Activated CD8-positive, alpha-beta memory T cell treated with anti-CD3 and anti-CD28 coated beads, Interleukin-2, amount 50 U/mL, for 1 hour (primary cell): ENCODE data around the gene LRRC37A3.
"Not testable (repeated sequence)": the region's sequence is repeated elsewhere in the genome, so short reads cannot be mapped to it uniquely, and the experiment has no call there.

Experiments
- DNase-seq: peaks from one replicate; pipeline ENCODE4 v3.0.0-alpha.2; 2020; ENCODE audit errors: extremely low read depth

LRRC37A3 gene

GRCh38 chr17:64926430-64926829, 7.2 kb upstream of the LRRC37A3 start:
- DNase-seq = not testable (repeated sequence)

GRCh38 chr17:64925244-64925643, 6.0 kb upstream of the LRRC37A3 start:
- not testable (repeated sequence) for DNase-seq

- DNase-seq = not testable (repeated sequence)
Observed at GRCh38 chr17:64923051-64923568, 3.8 kb upstream of the LRRC37A3 start.

- DNase-seq = no peak
Observed at GRCh38 chr17:64920419-64921172, 1.3 kb upstream of the LRRC37A3 start.

GRCh38 chr17:64920026-64920418, 744 bp upstream of the LRRC37A3 start:
- no peak for DNase-seq

- not testable (repeated sequence) for DNase-seq
Observed at GRCh38 chr17:64918842-64919288, 413 bp downstream of the LRRC37A3 start.

- DNase-seq = not testable (repeated sequence)
Observed at GRCh38 chr17:64917540-64917939, 1.7 kb downstream of the LRRC37A3 start.

GRCh38 chr17:64915244-64915643, 4.0 kb downstream of the LRRC37A3 start:
- DNase-seq = not testable (repeated sequence)

- DNase-seq = not testable (repeated sequence)
Observed at GRCh38 chr17:64910191-64910514, 9.1 kb downstream of the LRRC37A3 start.

- DNase-seq = not testable (repeated sequence)
Observed at GRCh38 chr17:64909511-64910190, 9.6 kb downstream of the LRRC37A3 start.

GRCh38 chr17:64904069-64904468, 15.2 kb downstream of the LRRC37A3 start:
- not testable (repeated sequence) for DNase-seq

- DNase-seq = not testable (repeated sequence)
Observed at GRCh38 chr17:64897136-64897535, 22.1 kb downstream of the LRRC37A3 start.

- DNase-seq = not testable (repeated sequence)
Observed at GRCh38 chr17:64874210-64874609, 45.1 kb downstream of the LRRC37A3 start.

GRCh38 chr17:64847504-64848466, 71.5 kb downstream of the LRRC37A3 start:
- peak; percentile 19 for DNase-seq

- not testable (repeated sequence) for DNase-seq
Observed at GRCh38 chr17:64846892-64847291, 72.4 kb downstream of the LRRC37A3 start.

GRCh38 chr17:64843918-64844317, 75.4 kb downstream of the LRRC37A3 start:
- DNase-seq = not testable (repeated sequence)

- DNase-seq = not testable (repeated sequence)
Observed at GRCh38 chr17:64842900-64843299, 76.4 kb downstream of the LRRC37A3 start.

GRCh38 chr17:64840960-64841359, 78.3 kb downstream of the LRRC37A3 start:
- DNase-seq = not testable (repeated sequence)

GRCh38 chr17:64838513-64838912, 80.8 kb downstream of the LRRC37A3 start:
- DNase-seq = not testable (repeated sequence)

GRCh38 chr17:64837018-64837761, 82.1 kb downstream of the LRRC37A3 start:
- DNase-seq = peak; percentile 29

- not testable (repeated sequence) for DNase-seq
Observed at GRCh38 chr17:64836623-64837017, 82.7 kb downstream of the LRRC37A3 start.
